Colonic mucosa (tissue), 4 donors: ENCODE measurements around the gene REEP5. TPM values are rescaled to one million over a fixed set of nuclear protein-coding genes. Genes with fewer than 3 reads are reported as not detected.

Experiments
- DNase-seq: peaks from one replicate; pipeline ENCODE4 v3.0.0-alpha.2; 2020
- H3K27ac ChIP-seq: fragments of 200-600 bp; one replicate; pipeline ENCODE4 v1.8.0; 2021
- H3K27me3 ChIP-seq: fragments of 200-600 bp; one replicate; pipeline ENCODE4 v1.8.0; 2021
- H3K36me3 ChIP-seq: fragments of 200-600 bp; one replicate; pipeline ENCODE4 v1.8.0; 2021
- H3K4me1 ChIP-seq: fragments of 200-600 bp; one replicate; pipeline ENCODE4 v1.8.0; 2021; ENCODE audit warnings: mild to moderate bottlenecking
- H3K4me3 ChIP-seq: fragments of 200-600 bp; one replicate; pipeline ENCODE4 v1.8.0; 2021
- H3K9ac ChIP-seq, 2 donors: one replicate each; pipeline ENCODE4 v1.7.0; 2013; ENCODE audit warnings: control low read depth in 2 of 2, low read depth in 2 of 2, low read length in 2 of 2
- H3K9me3 ChIP-seq: fragments of 200-600 bp; one replicate; pipeline ENCODE4 v1.8.0; 2021
- CTCF ChIP-seq: fragments of 200-600 bp; IDR thresholded peaks from one replicate; pipeline ENCODE4 v1.8.0; 2022; ENCODE audit warnings: antibody characterized with exemption, mild to moderate bottlenecking
- intact Hi-C: fragments of 100-400 bp; cut with DNase I; formaldehyde crosslinking; loops from one replicate; pipeline ENCODE4 v1.14.1; 2022
- total RNA-seq, 2 donors: library from RNA; stranded (reverse); fragmentation: NEBNext Ultra II Directional in 1 of 2; extraction: Animal tissue kit (Norgen Biotek cat#: 25700) in 1 of 2; gene quantifications; one replicate each; pipeline ENCODE4 v1.2.1, GENCODE V29; 2021
- donor health status: healthy.
- donor health status: DM: no; HTN: no; CAD: no.
- donor health status: DM: no; HTN: no; CAD: no.

REEP5 gene
- total RNA-seq, 2 donors from 2014 or later, result 76.7 to 96.3 TPM

GRCh38 chr5:112929336-112930081, 7.5 kb upstream of the REEP5 start:
- intact Hi-C loops, result loop anchor here (10.0 kb wide), 2 partner anchors 45 to 375 kb away; partner anchors contain the start of gene DCP2
- H3K4me1 ChIP-seq, result no peaks in the 10 kb centered on the region
- H3K36me3 ChIP-seq, result no peaks in the 10 kb centered on the region
- no peak for TF ChIP-seq CTCF
- no peak overlapping the region for H3K4me3 ChIP-seq
- no peaks in the 10 kb centered on the region for H3K27me3 ChIP-seq
- peak overlapping the region; percentile 17 for H3K27ac ChIP-seq
- DNase-seq, result no peak
- H3K9ac ChIP-seq, result no peak overlapping the region
- H3K9me3 ChIP-seq, result no peaks in the 10 kb centered on the region

- H3K36me3 ChIP-seq, result no peaks in the 10 kb centered on the region
- intact Hi-C loops, result loop anchor here (5.0 to 10.0 kb wide), 3 partner anchors 51 to 369 kb away; partner anchors contain the start of genes DCP2 and SRP19
- H3K27ac ChIP-seq, result no peak overlapping the region
These were observed 2.0 kb upstream of the REEP5 start for GRCh38 chr5:112923988-112924387.

GRCh38 chr5:112923148-112923917, 1.3 kb upstream of the REEP5 start:
- Histone ChIP-seq H3K27ac (peak overlapping the region; percentile 99), H3K9ac (peak overlapping the region in 1 of 2 donors; percentile 57), H3K4me1 (peaks cover 5% of the 10 kb centered on the region), H3K27me3 (no peaks in the 10 kb centered on the region), H3K4me3 (no peak overlapping the region), H3K9me3 (no peaks in the 10 kb centered on the region), H3K36me3 (no peaks in the 10 kb centered on the region)
- intact Hi-C loops, result loop anchor here (5.0 to 10.0 kb wide), 3 partner anchors 51 to 369 kb away; partner anchors contain the start of genes DCP2 and SRP19
- no peak for DNase-seq
- no peak for TF ChIP-seq CTCF

More at GRCh38 chr5:112923988-112924387, 2.0 kb upstream of the REEP5 start:
- Histone ChIP-seq H3K9me3 (no peaks in the 10 kb centered on the region), H3K4me1 (peaks cover 5% of the 10 kb centered on the region), H3K4me3 (no peak overlapping the region), H3K9ac (no peak overlapping the region), H3K27me3 (no peaks in the 10 kb centered on the region)
- TF ChIP-seq CTCF, result no peak
- no peak for DNase-seq

- peak overlapping the region; percentile 99 for H3K27ac ChIP-seq
- peaks cover 4% of the 10 kb centered on the region for H3K36me3 ChIP-seq
- peaks cover 5% of the 10 kb centered on the region for H3K4me1 ChIP-seq
- peak overlapping the region; percentile 88 to 90 for H3K9ac ChIP-seq
- DNase-seq, result peak; percentile 70
- peak overlapping the region; percentile 99 for H3K4me3 ChIP-seq
- TF ChIP-seq CTCF, result no peak
- no peaks in the 10 kb centered on the region for H3K9me3 ChIP-seq
- no peaks in the 10 kb centered on the region for H3K27me3 ChIP-seq
- intact Hi-C loops, result loop anchor here (5.0 to 10.0 kb wide), 3 partner anchors 54 to 366 kb away; partner anchors contain the start of genes DCP2 and SRP19
These were observed 798 bp downstream of the REEP5 start for GRCh38 chr5:112921026-112921832.

GRCh38 chr5:112919972-112920371, 2.1 kb downstream of the REEP5 start:
- Histone ChIP-seq H3K4me3 (no peak overlapping the region), H3K9ac (no peak overlapping the region), H3K36me3 (peaks cover 4% of the 10 kb centered on the region), H3K9me3 (no peaks in the 10 kb centered on the region), H3K27me3 (no peaks in the 10 kb centered on the region), H3K4me1 (peaks cover 5% of the 10 kb centered on the region), H3K27ac (no peak overlapping the region)
- TF ChIP-seq CTCF, result no peak
- intact Hi-C loops, result loop anchor here (5.0 to 10.0 kb wide), 3 partner anchors 55 to 365 kb away; partner anchors contain the start of genes DCP2 and SRP19
- no peak for DNase-seq
